Fibroblast of skin of left quadriceps (primary cell): ENCODE results near the gene DNAJC12.
A peak's percentile ranks its signal among the peaks of the same experiment; 100 is the strongest.
"Not testable (repeated sequence)": the region's sequence is repeated elsewhere in the genome, so short reads cannot be mapped to it uniquely, and the experiment has no call there.

Experiments
- DNase-seq, 2 experiments: peaks; one replicate each; pipeline ENCODE4 v3.0.0-alpha.2; 2013; ENCODE audit warnings: low read depth in 2 of 2

Gene DNAJC12

GRCh38 chr10:67792653-67793052 is 45.3 kb downstream of the DNAJC12 start:
- no peak for DNase-seq

- peak; percentile 46 to 47 for DNase-seq
These were observed 47.2 kb downstream of the DNAJC12 start for GRCh38 chr10:67790534-67791408.

GRCh38 chr10:67789769-67790168 is 48.2 kb downstream of the DNAJC12 start:
- DNase-seq, result no peak

GRCh38 chr10:67788028-67788886 is 49.7 kb downstream of the DNAJC12 start:
- DNase-seq, result no peak

GRCh38 chr10:67785098-67785497 is 52.9 kb downstream of the DNAJC12 start:
- DNase-seq, result no peak

GRCh38 chr10:67784474-67784873 is 53.5 kb downstream of the DNAJC12 start:
- no peak for DNase-seq

- no peak for DNase-seq
These were observed 54.2 kb downstream of the DNAJC12 start for GRCh38 chr10:67783606-67784294.

- DNase-seq, result no peak
These were observed 55.5 kb downstream of the DNAJC12 start for GRCh38 chr10:67782530-67782929.

GRCh38 chr10:67780759-67781538 is 57.0 kb downstream of the DNAJC12 start:
- DNase-seq, result no peak

- not testable (repeated sequence) for DNase-seq
These were observed 57.8 kb downstream of the DNAJC12 start for GRCh38 chr10:67780204-67780621.

GRCh38 chr10:67779465-67780203 is 58.4 kb downstream of the DNAJC12 start:
- DNase-seq, result peak; percentile 54 to 59

- DNase-seq, result no peak
These were observed 61.6 kb downstream of the DNAJC12 start for GRCh38 chr10:67776371-67776770.

- DNase-seq, result no peak
These were observed 62.7 kb downstream of the DNAJC12 start for GRCh38 chr10:67775279-67775678.

- DNase-seq, result no peak
These were observed 65.0 kb downstream of the DNAJC12 start for GRCh38 chr10:67772894-67773511.

- no peak for DNase-seq
These were observed 65.8 kb downstream of the DNAJC12 start for GRCh38 chr10:67772151-67772550.

GRCh38 chr10:67771200-67771599 is 66.8 kb downstream of the DNAJC12 start:
- no peak for DNase-seq

GRCh38 chr10:67770537-67770936 is 67.5 kb downstream of the DNAJC12 start:
- DNase-seq, result no peak

- DNase-seq, result no peak
These were observed 70.7 kb downstream of the DNAJC12 start for GRCh38 chr10:67767244-67767643.

GRCh38 chr10:67764012-67764822 is 73.8 kb downstream of the DNAJC12 start:
- DNase-seq, result peak; percentile 83 to 85
